Measurements from ENCODE around the gene PCGF3. TPM values are rescaled to one million over a fixed set of nuclear protein-coding genes. Genes with fewer than 3 reads are reported as not detected.

Gene PCGF3
- total RNA-seq, 4 donors from 2014 or later, result 17.7 to 80.6 (median 53.4) TPM

DNA sequence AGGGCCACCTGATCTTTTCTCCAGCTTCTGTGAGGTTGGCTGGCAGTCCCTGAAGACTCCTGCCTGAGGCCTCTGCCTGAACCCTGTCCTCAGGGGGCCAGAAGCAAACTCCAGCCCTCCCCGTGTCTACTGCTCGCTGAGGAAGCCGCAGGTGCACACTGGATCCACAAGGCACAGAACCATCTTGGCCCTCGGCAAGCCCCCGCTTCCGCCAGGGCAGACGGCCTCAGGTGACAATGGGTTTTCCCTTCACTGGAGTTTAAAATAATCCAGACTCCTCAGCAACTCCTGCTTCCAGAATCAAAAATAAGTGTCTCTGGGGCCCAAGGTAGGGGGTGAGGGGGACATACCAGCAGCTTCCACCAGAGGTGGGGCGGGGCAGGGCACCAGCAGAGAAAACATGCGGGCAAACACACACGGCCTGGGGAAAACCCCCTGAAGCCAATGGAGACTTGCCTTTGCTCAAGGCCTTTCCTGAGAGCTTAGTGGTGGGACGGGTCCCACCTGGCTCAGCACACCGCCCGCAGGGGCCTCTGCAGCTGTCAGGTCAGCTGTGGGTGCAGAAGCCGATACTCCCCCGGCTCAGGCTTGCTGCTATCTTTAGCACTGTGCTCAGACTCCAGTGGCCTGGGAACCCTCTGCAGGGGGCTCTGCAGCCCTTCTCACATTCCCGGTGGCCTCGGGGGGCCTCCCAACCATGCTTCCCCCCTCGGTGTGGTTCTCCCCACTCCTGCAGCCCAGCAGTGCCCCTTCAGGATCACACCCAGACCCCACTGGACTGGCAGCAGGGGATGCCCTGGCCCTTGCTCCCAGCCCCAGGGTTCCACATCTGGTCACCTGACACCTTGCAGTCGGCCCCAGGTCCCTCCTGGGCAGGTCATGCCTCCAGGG, 29.4 kb upstream of the PCGF3 start:
- Histone ChIP-seq H3K4me1 (peaks cover 7 to 11% of the 10 kb centered on the region in 2 donors), H3K9me3 (no peaks in the 10 kb centered on the region), H3K36me3 (no peaks in the 10 kb centered on the region), H3K4me3 (no peak overlapping the region), H3K27me3 (no peaks in the 10 kb centered on the region), H3K27ac (no peak overlapping the region)
- TF ChIP-seq, protein P1, sequence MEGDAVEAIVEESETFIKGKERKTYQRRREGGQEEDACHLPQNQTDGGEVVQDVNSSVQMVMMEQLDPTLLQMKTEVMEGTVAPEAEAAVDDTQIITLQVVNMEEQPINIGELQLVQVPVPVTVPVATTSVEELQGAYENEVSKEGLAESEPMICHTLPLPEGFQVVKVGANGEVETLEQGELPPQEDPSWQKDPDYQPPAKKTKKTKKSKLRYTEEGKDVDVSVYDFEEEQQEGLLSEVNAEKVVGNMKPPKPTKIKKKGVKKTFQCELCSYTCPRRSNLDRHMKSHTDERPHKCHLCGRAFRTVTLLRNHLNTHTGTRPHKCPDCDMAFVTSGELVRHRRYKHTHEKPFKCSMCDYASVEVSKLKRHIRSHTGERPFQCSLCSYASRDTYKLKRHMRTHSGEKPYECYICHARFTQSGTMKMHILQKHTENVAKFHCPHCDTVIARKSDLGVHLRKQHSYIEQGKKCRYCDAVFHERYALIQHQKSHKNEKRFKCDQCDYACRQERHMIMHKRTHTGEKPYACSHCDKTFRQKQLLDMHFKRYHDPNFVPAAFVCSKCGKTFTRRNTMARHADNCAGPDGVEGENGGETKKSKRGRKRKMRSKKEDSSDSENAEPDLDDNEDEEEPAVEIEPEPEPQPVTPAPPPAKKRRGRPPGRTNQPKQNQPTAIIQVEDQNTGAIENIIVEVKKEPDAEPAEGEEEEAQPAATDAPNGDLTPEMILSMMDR (IDR thresholded peaks at IDR 0.05), result no peak
- TF ChIP-seq POLR2A (IDR thresholded peaks at IDR 0.05), result no peak
- DNase-seq, result no peak
- intact Hi-C loops (cut with DNase I; ENCODE audit: low total_unique reads), result no loop called here

DNA sequence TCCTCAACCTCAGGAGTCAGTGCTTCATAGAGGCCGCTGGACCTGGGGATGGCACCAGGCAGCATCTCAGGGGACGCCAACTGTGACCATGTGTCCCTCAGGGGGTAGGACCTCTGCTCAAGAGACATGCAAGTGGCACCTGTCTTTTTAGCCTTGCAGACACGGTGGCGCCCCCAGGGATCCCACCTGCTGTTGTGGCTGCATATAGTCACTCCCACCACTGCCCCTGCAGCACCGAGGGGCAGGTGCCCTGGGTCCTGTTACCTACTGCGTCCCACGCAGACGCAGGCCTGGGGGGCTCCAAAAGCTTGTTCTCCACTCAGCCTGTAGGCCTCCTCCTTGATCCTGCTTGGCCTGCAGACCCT, 28.8 kb upstream of the PCGF3 start:
- H3K4me3 ChIP-seq, result no peak overlapping the region
- TF ChIP-seq, protein P1 (IDR thresholded peaks at IDR 0.05), result no peak
- TF ChIP-seq POLR2A (IDR thresholded peaks at IDR 0.05), result no peak
- H3K27ac ChIP-seq, result no peak overlapping the region
- no peaks in the 10 kb centered on the region for H3K9me3 ChIP-seq
- no peak for DNase-seq
- H3K27me3 ChIP-seq, result no peaks in the 10 kb centered on the region
- peaks cover 7 to 12% of the 10 kb centered on the region in 2 donors for H3K4me1 ChIP-seq
- no peaks in the 10 kb centered on the region for H3K36me3 ChIP-seq
- intact Hi-C loops (cut with DNase I; ENCODE audit: low total_unique reads), result no loop called here

DNA sequence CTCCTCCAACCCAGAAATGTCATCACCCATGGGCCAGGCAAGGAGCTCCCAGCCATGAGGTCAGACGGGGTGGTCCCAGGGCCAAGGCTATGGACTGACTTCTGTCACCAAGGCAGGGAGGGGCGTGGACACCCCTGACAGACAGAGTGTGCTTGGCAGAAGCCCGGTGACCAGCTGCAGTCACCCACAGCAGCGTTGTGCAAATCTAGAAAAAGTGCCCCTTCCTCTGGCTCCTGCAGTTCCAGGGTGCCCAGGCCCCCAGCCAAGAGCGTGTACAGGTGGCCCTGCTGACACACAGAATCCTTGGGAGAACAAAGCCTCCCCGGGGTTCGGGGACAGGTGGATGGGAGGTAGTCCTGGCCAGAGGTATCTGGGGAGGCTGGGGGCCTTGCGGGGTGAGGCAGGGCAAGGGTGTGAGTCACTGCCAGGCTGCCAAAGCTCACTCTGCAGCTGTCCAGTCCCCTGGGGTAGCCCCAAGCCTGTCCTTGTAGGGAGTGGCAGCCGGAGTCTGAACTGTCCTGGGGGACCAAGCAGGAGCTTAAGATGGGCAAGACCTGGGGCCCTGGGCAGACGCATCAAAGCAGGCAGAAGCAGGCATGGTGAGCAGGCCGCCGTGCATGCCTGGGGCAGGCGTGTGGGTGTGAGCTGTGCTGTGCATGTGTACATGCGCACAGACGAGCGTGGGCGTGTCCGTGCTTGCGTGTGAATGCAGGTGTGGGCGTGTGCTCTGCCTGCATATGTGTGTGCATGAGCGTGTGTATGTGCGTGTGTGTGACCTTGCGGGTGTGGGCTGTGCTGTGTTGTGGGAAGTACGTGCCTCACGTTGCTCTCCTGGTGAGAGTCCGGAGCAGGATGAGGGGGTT, 28.0 kb upstream of the PCGF3 start:
- no peak overlapping the region for H3K27ac ChIP-seq
- peaks cover 7 to 12% of the 10 kb centered on the region in 2 donors for H3K4me1 ChIP-seq
- TF ChIP-seq, protein P1 (IDR thresholded peaks at IDR 0.05), result no peak
- no peak for TF ChIP-seq POLR2A (IDR thresholded peaks at IDR 0.05)
- H3K27me3 ChIP-seq, result no peaks in the 10 kb centered on the region
- DNase-seq, result no peak
- H3K36me3 ChIP-seq, result no peaks in the 10 kb centered on the region
- intact Hi-C loops (cut with DNase I; ENCODE audit: low total_unique reads), result no loop called here
- no peak overlapping the region for H3K4me3 ChIP-seq
- no peaks in the 10 kb centered on the region for H3K9me3 ChIP-seq

DNA sequence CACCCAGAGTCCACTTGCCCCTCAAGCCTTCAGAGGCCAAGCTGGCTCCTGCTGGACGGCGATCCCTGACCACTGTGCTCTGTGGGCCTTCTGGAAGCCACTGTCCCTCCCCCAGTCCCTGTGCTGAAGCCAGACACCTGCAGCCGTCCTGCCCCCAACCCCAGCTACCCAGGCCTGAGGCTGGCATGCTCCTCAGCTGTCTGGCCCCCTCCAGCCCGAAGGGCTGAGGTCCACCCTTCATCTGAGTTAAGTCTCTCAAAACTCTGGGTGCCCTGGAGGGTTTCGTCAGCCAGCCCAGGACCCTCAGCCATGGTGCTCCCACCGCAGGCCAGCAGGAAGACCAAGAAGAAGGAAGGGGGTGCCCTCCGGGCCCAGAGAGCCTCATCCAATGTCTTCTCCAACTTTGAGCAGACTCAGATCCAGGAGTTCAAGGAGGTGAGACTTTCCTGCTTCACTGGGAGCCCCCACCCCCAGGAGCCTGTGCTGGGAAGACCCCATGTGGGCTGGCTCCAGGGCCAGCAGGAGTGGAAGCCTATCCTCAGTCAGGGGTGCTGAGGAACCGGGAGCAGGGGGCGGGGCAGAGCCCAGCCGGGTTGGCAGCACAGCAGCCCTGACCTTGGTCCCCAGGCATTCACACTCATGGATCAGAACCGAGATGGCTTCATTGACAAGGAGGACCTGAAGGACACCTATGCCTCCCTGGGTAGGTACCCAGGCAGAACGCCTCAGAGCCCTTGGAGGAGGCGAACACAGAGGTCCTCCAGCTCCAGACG, 27.1 kb upstream of the PCGF3 start:
- no peaks in the 10 kb centered on the region for H3K27me3 ChIP-seq
- no peak overlapping the region for H3K27ac ChIP-seq
- H3K4me1 ChIP-seq, result peaks cover 0 to 12% of the 10 kb centered on the region in 2 donors
- DNase-seq, result no peak
- no peaks in the 10 kb centered on the region for H3K9me3 ChIP-seq
- no peak for TF ChIP-seq POLR2A (IDR thresholded peaks at IDR 0.05)
- TF ChIP-seq, protein P1 (IDR thresholded peaks at IDR 0.05), result no peak
- intact Hi-C loops (cut with DNase I; ENCODE audit: low total_unique reads), result no loop called here
- H3K36me3 ChIP-seq, result no peaks in the 10 kb centered on the region
- no peak overlapping the region for H3K4me3 ChIP-seq

Data from uterus (tissue), 4 donors.